NT2/D1 (cell line): ENCODE results near the gene MTFR1L.

Experiments used
- YY1 ChIP-seq: IDR thresholded peaks from 2 replicates; pipeline ENCODE4 v1.6.1; 2011; ENCODE audit not compliant: insufficient read length, insufficient read depth
- ZNF274 ChIP-seq: IDR thresholded peaks from 2 replicates; pipeline ENCODE4 v1.6.1; 2011; ENCODE audit warnings: mild to moderate bottlenecking, low read depth, low read length

DNA sequence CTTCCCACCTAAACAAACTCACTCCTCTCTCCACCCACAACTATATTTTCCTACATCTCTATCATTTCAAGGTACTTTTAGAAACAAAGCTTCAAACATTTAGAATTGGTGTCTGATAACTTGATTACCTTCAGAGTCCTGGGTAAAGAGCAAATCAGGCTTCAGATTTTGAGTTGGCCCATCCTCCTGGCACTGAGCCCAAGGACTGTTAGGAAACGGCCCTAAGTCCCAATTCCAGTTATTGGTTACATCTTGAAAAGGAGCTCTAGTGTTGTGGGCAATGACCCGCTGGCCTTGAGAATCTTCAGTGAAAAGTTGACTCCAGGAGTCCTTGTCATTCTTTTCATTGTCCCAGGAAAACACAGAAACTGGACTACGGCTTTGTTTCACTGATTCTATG, 15.1 kb downstream of the MTFR1L start:
- no peak for TF ChIP-seq ZNF274
- no peak for TF ChIP-seq YY1
